GM19324 (cell line): ENCODE measurements around the gene FOS.

Experiments used
- ATAC-seq: cut with Tn5 transposase; IDR thresholded peaks from one replicate; pipeline ENCODE4 v1.9.1; 2021; ENCODE audit warnings: mild to moderate bottlenecking, moderate library complexity; ENCODE audit not compliant: unreplicated experiment, low FRiP score

The FOS gene

DNA sequence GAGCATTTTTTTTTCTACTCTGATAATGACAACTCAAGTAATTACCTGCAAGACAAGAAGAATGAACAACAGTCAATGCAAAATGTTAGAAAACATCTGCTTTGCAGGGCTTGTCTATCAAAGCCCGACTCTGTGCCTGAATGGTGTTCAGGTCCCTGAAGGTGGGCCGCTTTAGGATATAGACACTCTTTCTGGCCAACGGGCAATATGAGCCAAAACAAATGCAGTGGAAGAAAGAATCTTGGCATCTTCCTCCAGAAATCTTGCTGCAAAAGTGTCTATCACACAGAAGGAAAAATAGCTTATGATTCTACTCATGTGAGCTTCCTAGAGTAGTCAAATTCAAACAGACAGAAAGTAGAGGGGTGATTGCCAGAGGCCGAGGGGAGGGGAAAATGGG, 32.7 kb downstream of the FOS start:
- no peak for ATAC-seq

DNA sequence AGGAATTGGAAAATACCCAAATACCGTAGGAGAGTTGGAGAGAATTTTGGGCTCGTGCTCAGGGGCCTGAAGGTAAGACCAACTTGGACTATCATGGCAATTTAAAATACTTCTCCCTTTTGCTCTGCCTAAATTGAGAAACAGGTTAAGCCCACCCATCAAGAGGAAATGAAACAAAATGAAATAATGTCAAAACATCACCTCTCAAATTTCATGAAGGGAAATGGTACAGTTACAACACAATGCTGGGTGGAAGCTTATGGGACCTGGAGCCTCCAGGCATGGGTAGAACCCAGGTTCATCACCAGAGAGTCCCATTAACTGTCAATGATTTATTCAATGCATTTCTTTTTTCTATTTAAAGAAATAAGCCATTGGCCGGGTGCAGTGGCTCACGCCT, 33.7 kb downstream of the FOS start:
- ATAC-seq: no peak

DNA sequence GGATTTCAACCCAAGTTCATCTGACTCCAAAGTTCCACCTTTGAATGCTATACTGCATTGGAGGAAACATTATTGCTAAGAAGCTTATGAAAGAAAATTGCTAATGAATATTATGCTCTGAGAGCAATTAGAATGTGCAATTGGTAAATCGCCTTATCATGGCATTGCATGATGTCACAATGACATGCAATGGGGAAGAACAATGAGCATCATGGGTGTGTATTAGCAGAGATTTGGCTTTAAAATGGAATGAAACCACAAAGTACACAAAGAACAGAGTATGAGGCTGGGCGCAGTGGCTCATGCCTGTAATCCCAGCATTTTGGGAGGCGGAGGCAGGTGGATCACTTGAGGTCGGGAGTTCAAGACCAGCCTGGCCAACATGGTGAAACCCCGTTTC, 34.7 kb downstream of the FOS start:
- ATAC-seq: no peak

DNA sequence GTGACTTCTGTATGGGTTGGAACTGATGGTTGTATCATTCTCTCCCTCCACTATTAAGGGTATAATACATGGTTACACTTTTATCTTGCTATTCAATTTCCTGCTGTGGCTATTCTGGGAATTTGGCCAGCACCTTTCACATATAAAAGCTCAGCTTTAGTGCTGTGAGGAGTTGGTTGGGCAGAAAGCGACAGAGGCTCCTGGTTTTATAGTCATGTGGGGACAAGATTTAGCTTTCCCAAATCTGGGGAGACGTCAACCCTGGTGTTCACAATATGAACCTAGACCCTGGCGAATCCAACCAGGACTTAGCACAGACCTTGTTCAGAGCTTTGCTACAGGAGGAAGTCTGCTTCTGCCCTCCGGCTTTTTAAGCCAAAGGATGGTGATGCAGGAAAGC, 36.5 kb downstream of the FOS start:
- ATAC-seq: no peak

DNA sequence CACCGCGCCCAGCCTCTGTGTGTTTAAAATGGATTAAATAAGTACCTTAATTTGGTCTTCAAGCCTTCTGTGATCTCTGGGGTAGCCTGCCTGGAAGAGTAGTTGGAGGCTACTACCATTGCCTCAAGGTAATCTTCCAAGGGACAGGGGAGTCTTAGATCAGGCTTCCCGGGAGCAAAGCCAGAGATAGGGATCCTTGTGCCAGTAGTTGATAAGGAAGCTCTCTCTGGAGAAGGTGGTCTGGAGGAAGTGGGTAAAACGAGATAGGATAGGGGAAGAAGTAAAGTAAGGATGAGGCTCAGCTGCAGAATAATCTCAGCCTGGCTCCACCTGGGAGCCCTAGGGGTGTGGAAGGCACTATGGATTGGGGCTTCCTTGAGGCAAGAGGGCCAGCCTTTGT, 38.5 kb downstream of the FOS start:
- no peak for ATAC-seq

DNA sequence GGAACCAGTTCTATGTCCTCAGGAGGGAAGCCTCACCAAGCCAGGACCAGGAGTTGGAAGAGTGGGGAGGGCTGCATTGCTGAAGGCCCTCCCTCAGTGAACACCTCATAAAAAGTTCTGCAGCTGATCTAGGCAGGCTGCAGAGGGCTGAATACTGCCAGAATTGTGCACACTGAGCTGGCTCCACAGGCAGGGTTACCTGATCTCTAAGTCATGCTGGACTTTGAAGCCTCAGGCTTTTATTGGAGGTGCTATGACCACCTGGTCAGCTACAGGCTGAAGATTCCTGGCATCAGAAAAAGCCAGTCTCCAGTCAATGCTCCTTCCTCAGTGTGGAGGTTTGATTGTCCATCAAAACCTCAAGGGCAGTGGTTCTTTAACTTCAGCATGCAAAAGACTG, 39.7 kb downstream of the FOS start:
- ATAC-seq: no peak

DNA sequence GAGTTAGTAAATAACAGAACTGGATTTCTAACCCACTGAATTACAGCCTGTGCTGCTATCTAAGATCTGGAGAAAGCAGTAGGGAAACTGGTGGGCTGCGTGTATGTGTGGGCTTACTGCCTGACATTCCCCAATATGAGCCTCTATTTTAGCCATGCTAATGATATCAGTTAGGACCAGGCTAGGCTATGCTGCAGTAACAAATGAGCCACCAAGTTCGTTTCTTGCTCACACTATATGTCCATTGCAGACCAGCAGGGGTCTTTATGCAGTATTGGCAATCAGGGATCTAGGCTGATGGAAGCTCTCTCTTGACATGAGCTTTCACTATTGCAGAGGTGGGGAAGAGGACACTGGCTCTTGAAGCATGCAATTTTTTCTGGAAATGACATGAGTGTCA, 40.4 kb downstream of the FOS start:
- no peak for ATAC-seq

DNA sequence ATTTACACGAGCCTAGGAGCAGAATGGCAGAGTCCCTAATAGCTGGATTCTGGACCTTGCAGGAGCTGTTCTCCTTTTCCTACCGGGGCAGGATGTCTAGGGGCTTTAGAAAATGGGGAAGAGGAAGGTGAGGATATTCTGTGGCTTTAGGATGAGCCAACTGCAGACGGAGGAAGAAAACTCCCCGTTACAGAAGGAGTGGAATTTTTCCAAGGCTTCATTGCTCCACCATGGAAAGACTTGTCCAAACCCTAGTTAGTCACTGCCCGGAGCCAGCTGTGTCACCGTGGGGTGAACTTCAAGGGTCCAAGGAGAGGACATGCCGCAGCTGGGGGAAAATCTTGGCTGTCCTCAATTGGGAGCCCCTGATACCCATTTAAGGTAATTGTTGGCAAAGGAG, 41.6 kb downstream of the FOS start:
- no peak for ATAC-seq

DNA sequence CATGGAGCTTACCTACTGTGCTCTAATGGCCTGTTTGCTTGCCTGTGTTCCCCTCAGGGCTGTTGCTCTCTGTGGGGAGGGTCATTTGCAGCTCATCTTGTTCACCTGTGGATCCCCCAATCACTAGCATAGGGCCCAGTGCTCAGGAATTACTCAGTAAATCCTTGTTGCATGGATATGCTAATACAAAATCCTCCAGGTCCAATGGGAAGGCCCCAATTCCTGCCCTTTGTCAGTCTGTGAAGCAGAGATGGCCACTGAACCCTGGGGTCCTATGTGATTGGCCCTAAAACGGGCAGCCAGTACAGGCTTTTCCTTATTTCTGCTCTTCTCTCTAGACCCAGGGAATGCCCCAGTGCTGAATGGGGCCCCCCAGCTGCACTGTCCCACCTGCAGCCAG, 44.1 kb downstream of the FOS start:
- ATAC-seq: no peak

DNA sequence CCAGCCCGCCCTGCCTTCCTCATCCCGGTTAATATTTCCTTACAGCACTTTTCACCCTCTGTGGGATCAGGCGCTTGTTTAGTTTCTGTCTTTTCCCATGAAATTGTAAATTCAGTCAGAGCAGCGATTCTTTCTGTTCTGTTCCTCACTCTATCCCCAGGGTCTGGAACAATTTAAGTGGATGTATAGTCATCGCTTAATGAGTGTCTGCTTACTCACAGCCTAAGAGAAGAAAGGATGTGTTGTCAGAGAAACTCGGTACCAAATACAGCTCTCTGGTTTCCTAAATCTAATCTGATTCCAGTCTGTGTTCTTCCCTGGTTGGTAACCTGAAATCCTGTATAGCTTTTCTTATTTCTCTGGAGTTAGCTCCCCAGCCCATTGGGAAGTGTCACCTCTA, 44.9 kb downstream of the FOS start:
- no peak for ATAC-seq

DNA sequence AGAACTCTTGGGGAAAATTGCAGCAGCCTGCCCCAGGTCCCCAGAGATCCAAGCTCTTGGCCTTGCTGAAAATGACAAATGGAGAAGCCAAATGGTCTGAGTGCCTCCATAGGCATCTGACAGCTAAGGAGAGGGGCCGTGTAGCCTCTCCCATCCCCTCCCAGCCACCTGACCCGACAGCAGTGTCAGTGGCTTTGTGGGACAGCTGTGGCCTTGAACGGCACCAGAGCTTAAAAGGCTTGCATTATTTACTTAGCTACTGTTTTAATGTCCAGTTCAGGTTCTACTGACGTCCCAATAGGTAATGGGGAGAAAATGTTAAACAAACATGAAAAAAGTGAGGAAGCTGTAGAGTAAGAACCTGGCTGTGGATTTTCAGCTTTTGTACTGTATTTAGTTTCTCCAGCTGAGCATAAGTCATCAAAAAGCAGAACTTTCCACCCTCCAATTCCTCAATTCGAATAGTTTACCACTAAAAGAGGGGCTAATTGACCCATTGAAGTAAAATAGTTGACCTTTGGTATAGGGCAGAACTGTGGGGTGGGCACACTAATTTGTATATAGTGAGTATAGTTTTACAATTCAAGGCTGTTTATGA, 50.0 kb downstream of the FOS start:
- ATAC-seq: no peak

DNA sequence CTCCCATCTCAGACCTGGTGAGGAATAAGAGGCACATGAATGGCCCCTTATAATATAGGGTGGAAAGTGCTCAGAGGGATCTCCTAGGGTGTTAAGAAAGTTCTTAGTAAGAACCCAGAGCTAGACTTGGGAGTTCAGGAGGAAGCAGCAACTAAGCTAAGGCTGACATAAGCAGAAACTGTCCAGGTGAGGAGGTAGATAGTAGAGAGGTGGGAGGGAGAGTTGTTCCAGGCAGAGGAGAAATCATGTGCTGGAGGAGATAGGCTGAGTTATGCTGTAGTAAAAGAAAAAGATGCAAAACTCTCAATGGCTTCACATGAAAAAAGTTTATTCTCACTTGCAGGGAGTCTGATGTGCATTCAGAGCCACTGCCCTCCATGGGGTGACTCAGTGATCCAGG, 50.7 kb downstream of the FOS start:
- ATAC-seq: no peak

DNA sequence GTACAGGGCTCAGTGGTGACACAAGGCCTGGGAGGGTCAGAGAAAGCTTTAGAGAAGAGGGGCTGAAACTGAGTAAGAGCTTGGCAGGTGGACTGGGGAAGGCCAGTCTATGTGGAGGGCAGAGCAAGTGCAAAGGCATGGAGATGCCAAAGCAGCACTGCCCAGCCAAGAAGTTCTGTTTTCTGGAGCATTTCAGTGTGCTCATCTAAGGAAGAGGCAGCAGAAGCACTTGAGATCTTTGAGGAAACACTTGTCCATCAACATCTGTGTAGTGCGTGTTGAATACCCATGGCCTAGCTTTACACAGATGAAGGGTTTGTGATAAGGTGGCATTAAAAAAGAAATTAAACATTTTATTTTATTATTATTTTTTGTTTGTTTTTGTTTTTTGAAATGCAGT, 52.8 kb downstream of the FOS start:
- ATAC-seq: no peak
